HG02970 (cell line): Measurements from ENCODE around the gene ST14.
"Not testable (repeated sequence)": the region's sequence is repeated elsewhere in the genome, so short reads cannot be mapped to it uniquely, and the experiment has no call there.

Experiments used
- ATAC-seq: cut with Tn5 transposase; IDR thresholded peaks from one replicate; pipeline ENCODE4 v1.9.1; 2021; ENCODE audit warnings: mild to moderate bottlenecking, moderate library complexity, moderate number of reproducible peaks; ENCODE audit not compliant: unreplicated experiment, low FRiP score

ST14 gene

DNA sequence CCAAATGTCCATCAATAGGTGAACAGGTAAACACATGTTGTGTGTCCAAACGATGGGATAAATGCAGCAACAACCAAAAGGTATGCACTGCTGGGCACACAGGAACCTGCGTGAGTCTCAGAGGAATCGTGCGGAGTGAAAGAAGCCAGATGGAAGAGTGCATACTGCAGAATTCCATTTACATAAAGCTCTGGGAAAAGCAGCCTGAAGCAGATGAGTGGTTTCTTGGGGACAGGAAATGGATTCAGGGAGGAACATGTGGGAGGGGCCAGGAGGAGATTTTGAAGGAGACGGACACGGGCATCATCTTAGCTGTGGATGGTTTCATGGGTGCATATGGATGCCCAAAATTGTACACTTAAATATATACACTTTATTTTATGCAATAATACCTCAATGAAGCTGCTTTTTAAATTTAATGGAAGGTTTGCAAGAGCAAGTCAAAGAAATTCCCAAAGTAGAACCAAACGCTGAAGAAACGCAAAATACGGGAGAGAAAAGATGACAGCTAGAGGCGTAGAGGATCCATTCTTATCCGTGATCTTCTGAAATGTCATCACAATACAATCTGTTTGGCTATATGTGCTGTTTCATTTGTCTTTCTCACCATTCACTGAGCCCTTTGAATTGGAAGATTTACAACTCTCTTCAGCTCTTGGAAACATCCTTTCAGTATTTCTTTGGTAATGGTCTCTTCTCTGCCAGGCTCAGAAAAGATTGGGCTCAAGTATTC is 24.5 kb downstream of the ST14 start:
- no peak for ATAC-seq

DNA sequence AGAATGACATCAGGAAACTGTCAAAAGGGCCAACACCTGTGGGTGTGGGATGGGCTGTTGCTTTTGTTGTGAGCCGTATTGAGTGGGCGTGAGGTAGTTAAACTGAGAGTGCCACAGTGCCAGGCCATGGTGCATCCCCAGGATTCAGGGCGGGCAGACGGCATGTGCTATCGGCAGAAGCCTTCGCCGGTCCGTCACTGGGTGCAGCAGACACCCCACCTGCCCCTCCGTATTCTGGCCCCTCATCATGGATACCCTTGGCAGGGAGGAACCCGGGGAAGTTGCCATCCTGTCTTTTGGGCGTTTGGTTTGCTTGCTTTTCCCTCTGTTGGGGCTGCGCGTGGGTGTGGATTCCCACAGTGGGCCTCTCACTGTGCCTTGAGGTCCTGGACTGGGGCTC is 27.5 kb downstream of the ST14 start:
- ATAC-seq = no peak

DNA sequence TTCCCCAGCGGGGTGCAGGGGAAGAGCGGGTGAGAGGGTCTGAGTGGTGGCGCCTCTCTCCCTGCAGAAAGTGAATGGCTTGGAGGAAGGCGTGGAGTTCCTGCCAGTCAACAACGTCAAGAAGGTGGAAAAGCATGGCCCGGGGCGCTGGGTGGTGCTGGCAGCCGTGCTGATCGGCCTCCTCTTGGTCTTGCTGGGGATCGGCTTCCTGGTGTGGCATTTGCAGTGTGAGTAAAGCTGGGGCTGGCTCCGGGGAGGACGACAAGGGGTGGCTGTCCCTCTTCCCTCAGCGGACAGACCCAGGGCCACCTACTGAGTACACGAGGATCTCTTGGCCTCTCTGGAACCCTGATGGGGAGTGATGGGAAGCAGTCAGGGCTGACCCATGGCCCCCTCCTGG is 28.5 kb downstream of the ST14 start:
- ATAC-seq = no peak

DNA sequence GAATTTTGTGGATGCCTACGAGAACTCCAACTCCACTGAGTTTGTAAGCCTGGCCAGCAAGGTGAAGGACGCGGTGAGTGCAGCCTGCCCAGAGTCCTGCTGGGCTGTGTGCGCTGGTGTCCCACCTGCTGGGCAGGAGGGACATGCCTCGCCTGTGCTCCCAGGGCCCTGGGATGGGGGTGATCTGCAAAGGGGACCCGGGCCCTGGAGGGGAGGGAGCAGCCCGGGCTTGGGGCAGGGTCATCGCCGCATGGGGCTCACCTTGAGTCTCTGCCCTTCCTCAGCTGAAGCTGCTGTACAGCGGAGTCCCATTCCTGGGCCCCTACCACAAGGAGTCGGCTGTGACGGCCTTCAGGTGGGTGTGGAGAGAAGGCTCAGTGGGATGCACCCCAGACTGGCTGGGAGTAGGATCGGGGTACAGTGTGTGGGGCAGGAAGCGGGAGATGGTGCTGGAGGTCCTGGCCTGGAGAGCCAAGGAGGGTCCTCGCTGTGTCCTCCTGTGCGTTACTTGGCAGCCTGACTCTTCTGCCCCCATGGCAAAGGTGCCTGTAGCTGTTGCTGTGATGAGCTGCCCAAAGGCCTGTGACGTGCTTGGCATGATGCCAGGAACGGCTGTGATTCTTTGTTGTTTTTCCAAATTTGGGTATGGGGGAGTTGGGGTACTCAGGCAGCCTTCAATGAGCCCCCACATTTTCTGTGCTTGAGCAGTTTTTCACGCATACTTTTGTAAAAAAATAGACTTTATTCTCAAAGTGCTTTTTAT is 29.2 kb downstream of the ST14 start:
- no peak for ATAC-seq

DNA sequence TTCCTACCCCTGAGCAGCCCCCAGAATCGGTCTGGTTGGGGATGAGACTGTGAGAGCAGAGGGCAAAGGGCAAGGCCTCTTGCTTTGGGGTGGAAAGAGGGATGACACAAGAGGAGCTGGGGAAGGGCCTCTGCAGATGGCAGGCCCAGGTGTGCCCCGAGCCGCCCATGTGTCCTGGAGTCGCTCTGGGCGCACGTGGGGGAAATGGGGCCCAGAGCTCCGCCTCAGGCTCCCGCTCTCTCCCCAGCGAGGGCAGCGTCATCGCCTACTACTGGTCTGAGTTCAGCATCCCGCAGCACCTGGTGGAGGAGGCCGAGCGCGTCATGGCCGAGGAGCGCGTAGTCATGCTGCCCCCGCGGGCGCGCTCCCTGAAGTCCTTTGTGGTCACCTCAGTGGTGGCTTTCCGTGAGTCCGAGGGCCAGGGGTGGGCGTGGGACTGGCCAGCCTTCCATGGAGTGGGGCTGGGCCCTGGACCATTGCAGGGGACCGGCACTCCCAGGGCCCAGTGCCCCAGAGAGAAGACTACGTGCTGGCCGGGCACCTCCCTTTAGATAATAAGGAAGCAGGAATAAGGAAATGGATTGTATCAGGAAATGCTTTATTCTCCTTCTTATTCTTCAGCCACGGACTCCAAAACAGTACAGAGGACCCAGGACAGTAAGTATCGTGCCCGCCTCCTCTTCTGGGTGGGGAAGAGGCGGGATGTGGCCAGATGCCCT is 30.1 kb downstream of the ST14 start:
- ATAC-seq = no peak

DNA sequence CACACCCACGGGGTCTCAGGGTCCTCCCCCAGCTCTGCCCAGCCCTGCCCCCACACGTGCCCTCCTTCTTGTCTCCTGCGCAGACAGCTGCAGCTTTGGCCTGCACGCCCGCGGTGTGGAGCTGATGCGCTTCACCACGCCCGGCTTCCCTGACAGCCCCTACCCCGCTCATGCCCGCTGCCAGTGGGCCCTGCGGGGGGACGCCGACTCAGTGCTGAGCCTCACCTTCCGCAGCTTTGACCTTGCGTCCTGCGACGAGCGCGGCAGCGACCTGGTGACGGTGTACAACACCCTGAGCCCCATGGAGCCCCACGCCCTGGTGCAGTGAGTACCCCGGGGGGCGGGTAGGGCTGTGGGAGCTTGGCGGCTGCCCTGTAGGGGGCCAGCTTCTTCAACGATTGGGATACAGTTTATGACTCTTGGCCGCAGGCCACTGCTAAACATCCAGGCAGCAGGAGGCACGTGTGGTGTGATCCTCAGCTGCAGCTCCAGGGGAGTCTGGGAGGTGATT is 30.8 kb downstream of the ST14 start:
- ATAC-seq = no peak

DNA sequence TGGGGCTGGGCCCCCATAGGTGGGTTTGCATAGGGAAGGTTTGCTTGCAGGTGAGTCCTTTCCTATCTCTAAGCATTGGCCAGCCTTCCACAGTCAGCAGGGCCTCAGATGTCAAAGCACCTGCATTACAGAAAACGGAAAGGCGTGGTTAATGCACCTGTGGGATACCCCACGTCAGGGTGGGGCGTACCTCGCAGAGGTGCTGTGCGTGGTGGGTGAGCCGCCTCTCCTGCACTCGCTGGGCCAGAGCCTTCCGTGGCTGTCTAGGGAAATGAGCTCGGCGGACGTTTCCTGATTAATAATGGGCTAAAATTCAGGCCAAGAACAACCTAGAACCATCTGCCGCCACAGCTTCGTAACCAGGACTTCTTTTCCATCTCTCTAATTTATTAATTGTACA is 32.3 kb downstream of the ST14 start:
- ATAC-seq = no peak

DNA sequence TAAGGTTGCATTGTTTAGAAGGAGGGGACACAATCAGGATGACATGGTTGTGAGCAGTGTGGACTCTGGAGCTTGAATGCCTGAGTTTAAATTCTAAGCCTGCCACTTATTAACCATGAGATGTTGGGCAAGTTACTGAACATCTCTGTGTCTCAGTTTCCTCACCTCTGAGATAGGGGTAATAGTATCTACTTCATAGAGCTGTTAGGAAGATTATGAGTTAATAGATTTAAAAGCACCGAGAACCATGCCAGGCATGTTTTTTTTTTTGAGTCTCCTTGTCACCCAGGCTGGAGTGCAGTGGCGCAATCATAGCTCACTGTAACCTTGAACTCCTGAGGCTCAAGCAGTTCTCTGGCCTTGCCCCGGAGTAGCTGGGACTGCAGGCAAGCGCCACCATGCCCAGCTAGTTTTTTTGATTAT is 33.3 kb downstream of the ST14 start:
- no peak for ATAC-seq

DNA sequence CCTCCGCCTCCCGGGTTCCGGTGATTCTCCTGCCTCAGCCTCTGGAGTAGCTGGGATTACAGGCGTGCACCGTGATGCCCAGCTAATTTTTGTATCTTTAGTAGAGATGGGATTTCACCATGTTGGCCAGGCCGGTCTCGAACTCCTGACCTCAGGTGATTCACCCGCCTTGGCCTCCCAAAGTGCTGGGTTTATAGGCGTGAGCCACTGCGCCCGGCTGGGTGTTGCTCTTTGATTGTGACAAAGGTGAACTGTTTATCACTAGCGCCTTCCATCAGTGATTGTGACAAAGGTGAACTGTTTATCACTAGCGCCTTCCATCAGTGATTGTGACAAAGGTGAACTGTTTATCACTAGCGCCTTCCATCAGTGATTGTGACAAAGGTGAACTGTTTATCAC is 34.0 kb downstream of the ST14 start:
- ATAC-seq = not testable (repeated sequence)

DNA sequence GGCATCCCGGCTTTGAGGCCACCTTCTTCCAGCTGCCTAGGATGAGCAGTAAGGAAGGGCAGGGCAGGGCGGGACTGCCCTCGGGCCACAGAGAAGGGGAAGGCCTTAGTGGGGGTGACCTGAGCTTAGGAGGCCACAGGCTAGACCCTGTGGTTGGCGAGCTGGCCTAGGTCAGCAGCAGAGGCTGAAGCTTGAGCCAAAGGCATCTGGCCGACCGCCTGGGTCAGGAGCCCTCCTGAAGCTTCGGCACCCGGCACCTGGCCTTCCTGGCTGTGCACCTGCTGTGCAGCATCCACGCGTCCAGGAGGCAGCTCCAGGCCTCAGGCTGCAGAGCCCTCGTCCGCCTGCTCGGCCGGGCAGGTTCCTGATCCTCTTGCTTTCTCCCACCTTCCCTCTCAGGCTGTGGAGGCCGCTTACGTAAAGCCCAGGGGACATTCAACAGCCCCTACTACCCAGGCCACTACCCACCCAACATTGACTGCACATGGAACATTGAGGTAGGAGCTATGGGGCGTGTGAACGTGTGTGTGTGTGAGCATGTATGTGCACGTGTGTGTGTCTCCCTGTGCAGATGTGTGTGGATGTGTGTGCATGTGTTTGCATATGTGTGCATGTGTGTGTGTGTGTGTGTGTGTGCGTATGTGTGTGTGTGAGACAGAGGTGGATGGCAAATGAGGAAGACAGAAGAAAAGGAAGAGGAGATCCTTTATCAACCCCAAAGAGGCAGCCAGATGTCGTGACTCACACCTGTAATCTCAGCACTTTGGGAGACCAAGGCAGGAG is 34.9 kb downstream of the ST14 start:
- ATAC-seq = no peak

DNA sequence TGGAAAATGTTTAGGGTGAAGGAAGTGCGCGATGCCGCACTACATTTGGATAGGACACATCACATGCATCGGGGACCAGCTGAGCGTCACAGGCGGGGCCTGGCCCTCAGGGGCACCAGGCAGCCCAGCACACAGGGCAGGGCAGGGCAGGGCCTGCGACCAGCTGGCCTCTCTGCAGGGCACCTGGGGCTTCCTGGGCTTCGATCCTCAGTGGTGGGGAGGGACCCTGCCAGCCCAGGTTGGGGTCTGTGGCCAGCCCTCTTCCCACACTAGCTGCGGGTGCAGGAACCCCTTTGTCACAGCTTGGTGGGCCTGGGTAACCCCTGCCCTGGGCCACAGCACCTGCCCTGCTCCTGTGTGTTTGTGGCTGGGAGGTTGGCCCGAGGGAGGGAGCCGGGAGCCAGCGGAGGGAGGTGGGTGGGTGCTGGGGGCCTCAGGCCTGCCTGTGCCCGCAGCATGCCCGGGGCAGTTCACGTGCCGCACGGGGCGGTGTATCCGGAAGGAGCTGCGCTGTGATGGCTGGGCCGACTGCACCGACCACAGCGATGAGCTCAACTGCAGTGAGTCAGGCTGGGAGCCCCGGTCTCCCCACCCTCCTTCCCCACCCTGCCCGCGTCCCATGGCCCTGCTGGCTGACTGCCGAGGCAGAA is 37.9 kb downstream of the ST14 start:
- no peak for ATAC-seq

DNA sequence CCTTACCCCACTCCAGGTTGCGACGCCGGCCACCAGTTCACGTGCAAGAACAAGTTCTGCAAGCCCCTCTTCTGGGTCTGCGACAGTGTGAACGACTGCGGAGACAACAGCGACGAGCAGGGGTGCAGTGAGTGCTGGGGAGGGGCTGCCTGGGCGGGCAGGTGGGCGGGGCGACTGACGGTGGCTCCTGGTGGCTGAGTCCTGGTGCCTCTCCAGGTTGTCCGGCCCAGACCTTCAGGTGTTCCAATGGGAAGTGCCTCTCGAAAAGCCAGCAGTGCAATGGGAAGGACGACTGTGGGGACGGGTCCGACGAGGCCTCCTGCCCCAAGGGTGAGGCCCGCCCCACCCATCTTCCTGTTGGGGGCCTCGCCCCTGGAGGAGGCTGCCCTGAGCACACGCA is 38.7 kb downstream of the ST14 start:
- no peak for ATAC-seq

DNA sequence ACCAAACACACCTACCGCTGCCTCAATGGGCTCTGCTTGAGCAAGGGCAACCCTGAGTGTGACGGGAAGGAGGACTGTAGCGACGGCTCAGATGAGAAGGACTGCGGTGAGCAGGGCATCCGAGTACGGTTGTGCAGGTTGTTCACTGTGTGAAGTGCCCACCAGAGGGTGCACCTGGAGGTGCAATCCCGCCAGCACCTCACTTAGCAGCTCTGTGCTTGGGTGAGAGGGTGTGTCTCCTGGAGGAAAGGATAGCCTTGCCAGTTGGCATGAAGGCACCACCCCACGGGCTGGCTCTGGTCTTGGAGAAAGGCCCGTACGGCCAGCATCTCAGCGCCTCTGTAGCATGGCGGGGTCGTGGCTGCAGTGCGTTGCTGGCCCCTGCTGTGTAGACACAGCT is 39.4 kb downstream of the ST14 start:
- no peak for ATAC-seq

DNA sequence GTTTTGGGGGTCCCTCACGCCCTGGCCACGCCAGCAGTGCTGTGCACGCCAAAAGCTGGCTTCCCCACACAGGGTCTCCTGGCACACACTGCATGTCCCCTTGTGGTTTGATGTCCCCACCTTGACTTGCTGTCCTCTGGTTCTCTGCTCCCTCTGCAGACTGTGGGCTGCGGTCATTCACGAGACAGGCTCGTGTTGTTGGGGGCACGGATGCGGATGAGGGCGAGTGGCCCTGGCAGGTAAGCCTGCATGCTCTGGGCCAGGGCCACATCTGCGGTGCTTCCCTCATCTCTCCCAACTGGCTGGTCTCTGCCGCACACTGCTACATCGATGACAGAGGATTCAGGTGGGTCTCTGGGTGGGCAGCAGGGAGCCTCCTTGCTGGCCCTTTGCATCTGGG is 40.2 kb downstream of the ST14 start:
- no peak for ATAC-seq

DNA sequence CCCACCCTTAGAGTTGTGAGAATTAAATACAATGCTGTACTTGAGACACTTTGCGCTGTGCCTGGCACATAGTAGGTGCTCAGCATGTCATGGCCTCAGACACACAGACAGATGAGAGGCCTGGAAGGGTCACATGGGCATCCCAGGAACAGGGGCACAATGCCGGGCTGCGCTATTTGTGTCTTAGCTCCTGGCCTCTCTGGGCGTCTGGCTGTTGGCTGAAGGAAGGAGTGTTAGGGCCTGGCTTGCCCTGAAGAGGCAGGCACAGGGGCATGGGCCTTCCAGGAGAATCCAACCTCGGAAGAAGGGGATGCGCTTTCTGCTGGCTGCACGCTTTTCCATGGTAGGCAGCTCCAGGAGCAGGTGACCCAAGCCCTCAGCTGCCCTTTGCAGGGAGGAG is 41.4 kb downstream of the ST14 start:
- ATAC-seq = no peak

DNA sequence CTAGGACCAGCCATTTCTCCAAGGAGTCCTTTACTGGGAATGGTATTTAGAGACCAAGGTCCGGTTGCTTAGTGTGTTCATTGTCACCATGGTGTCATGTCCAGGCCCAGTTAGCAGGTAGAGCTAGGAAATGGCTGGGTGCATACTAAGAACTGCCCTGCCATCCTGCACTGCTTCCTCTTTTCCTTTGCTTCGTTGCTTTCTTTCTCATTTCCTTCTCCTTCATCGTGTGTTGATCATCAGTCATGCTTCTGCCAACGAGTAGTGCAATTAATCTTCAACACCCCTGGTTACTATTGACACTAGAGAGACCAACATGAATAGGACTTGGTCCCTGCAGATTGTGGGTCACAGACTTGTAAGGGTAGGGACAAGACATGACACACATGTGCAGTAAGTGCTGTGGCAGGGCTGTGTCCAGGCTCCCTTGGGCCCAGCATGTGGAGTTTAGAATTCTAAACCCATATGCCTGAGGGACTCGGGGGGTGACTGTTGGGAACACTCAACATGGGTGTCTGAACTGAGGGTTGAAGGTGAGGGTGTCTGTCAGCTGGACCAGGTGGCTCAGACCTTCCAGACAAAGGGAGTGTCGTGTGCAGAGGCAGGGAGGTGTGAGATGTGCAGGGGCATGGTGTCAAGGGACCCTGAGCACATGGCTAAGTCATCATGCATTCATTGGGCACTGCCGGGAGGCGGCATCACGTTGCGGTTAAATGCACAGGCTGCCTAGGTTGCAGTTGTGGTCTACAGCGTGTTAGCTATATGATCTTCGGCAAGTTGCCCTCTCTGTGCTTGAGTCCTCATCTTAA is 42.6 kb downstream of the ST14 start:
- ATAC-seq = no peak

DNA sequence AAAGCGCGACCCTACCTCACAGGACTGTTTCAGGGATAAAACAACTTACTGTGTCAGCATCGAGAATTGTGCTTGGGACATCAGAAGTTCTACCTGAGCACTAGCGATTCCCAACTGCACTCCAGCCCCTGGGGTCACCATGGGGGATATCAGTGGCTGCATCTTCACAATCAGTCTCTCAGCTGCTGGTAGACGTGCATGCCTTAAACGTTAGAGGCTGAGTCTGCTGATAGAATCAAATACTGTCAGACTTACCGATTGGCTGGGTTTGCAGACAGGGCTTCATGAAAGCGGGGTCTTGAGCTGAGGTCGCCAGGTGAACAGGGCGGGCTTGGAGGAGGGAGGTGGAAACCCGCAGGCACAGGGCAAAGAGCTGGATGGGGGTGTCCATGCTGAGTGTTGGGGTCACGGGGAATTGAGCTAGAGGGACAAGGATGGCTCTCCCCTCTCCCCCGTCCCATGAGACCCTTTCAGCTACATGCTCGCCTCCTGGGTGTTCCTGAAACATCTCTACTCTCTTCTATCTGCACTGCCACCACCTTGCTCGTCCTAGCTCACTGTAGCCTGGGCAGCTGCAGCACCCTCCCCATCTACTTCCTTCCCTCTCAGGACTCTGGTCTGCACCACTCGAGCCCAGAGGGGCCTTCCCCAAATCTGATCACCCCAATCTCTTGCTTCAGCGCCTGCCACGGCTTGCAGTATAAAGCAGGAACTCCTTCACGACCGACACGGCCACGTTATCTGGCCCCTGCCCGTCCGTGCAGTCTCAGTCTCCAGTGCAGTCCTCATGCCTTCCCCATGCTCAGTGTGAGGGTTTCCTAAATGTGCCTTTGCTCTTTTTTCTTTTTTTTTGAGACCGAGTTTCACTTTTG is 43.5 kb downstream of the ST14 start:
- ATAC-seq = no peak
